Osteocyte (in vitro differentiated cells): ENCODE results near the gene WNK2. TPM values are rescaled to one million over a fixed set of nuclear protein-coding genes. Genes with fewer than 3 reads are reported as not detected.

Experiments used
- DNase-seq: peaks from one replicate; pipeline ENCODE4 v3.0.0; 2021; ENCODE audit warnings: mixed read lengths; ENCODE audit not compliant: unreplicated experiment; ENCODE audit errors: extremely low spot score
- H3K27ac Mint-ChIP-seq: one replicate; pipeline ENCODE4 v1.8.0; 2021; ENCODE audit warnings: mild to moderate bottlenecking, mixed read lengths; ENCODE audit not compliant: unreplicated experiment
- H3K27me3 Mint-ChIP-seq: one replicate; pipeline ENCODE4 v1.8.0; 2021; ENCODE audit warnings: mixed read lengths; ENCODE audit not compliant: unreplicated experiment
- H3K36me3 Mint-ChIP-seq: one replicate; pipeline ENCODE4 v1.8.0; 2021; ENCODE audit warnings: mixed read lengths; ENCODE audit not compliant: unreplicated experiment
- H3K4me1 Mint-ChIP-seq: one replicate; pipeline ENCODE4 v1.8.0; 2021; ENCODE audit warnings: mixed read lengths; ENCODE audit not compliant: unreplicated experiment
- H3K4me3 Mint-ChIP-seq: one replicate; pipeline ENCODE4 v1.8.0; 2021; ENCODE audit warnings: mild to moderate bottlenecking, moderate library complexity, mixed read lengths; ENCODE audit not compliant: unreplicated experiment
- H3K9me3 Mint-ChIP-seq: one replicate; pipeline ENCODE4 v1.8.0; 2021; ENCODE audit warnings: mixed read lengths; ENCODE audit not compliant: unreplicated experiment
- CTCF ChIP-seq: fragments of 200-600 bp; sonication (generic); IDR thresholded peaks from 2 replicates; pipeline ENCODE4 v1.5.0; 2021; ENCODE audit warnings: antibody characterized with exemption, mild to moderate bottlenecking, moderate library complexity
- total RNA-seq: library from RNA; stranded (reverse); gene quantifications from 2 replicates; pipeline ENCODE4 v1.2.1, GENCODE V29; 2021

The WNK2 gene
- total RNA-seq, 1 donor from 2014 or later, result not detected

GRCh38 chr9:93171261-93171990 lies 12.5 kb upstream of the WNK2 start:
- no peak overlapping the region for H3K4me3 Mint-ChIP-seq
- no peak for DNase-seq
- no peak overlapping the region for H3K27ac Mint-ChIP-seq
- no peak for TF ChIP-seq CTCF
- no peaks in the 10 kb centered on the region for H3K36me3 Mint-ChIP-seq
- H3K4me1 Mint-ChIP-seq, result no peaks in the 10 kb centered on the region
- H3K27me3 Mint-ChIP-seq, result peaks cover 15% of the 10 kb centered on the region
- no peaks in the 10 kb centered on the region for H3K9me3 Mint-ChIP-seq

- Mint-ChIP-seq H3K4me3 (no peak overlapping the region), H3K9me3 (no peaks in the 10 kb centered on the region), H3K4me1 (no peaks in the 10 kb centered on the region), H3K27me3 (peaks cover 16% of the 10 kb centered on the region), H3K27ac (no peak overlapping the region), H3K36me3 (no peaks in the 10 kb centered on the region)
- no peak for TF ChIP-seq CTCF
- DNase-seq, result no peak
Observed at GRCh38 chr9:93172666-93173364, 11.1 kb upstream of the WNK2 start.

GRCh38 chr9:93173365-93174051 lies 10.4 kb upstream of the WNK2 start:
- Mint-ChIP-seq H3K4me1 (no peaks in the 10 kb centered on the region), H3K36me3 (no peaks in the 10 kb centered on the region), H3K27ac (no peak overlapping the region), H3K27me3 (peaks cover 18% of the 10 kb centered on the region), H3K4me3 (no peak overlapping the region), H3K9me3 (no peaks in the 10 kb centered on the region)
- no peak for TF ChIP-seq CTCF
- no peak for DNase-seq

GRCh38 chr9:93174976-93175375 lies 9.0 kb upstream of the WNK2 start:
- no peaks in the 10 kb centered on the region for H3K36me3 Mint-ChIP-seq
- H3K4me3 Mint-ChIP-seq, result no peak overlapping the region
- no peaks in the 10 kb centered on the region for H3K9me3 Mint-ChIP-seq
- no peak for TF ChIP-seq CTCF
- no peaks in the 10 kb centered on the region for H3K4me1 Mint-ChIP-seq
- peaks cover 28% of the 10 kb centered on the region for H3K27me3 Mint-ChIP-seq
- H3K27ac Mint-ChIP-seq, result no peak overlapping the region
- no peak for DNase-seq

GRCh38 chr9:93177676-93178075 lies 6.3 kb upstream of the WNK2 start:
- no peaks in the 10 kb centered on the region for H3K36me3 Mint-ChIP-seq
- peaks cover 45% of the 10 kb centered on the region for H3K27me3 Mint-ChIP-seq
- H3K27ac Mint-ChIP-seq, result no peak overlapping the region
- no peaks in the 10 kb centered on the region for H3K4me1 Mint-ChIP-seq
- TF ChIP-seq CTCF, result no peak
- H3K9me3 Mint-ChIP-seq, result no peaks in the 10 kb centered on the region
- no peak overlapping the region for H3K4me3 Mint-ChIP-seq
- DNase-seq, result no peak
